Activated CD4-positive, alpha-beta T cell treated with anti-CD3 and anti-CD28 coated beads, Interleukin-2, amount 10 ng/mL, durations not matched to agents 24 days and 14 days (primary cell): ENCODE results near the gene CAMK2B. TPM values are rescaled to one million over a fixed set of nuclear protein-coding genes. Genes with fewer than 3 reads are reported as not detected.

Source experiments
- DNase-seq: peaks from one replicate; pipeline ENCODE4 v3.0.0; 2022
- H3K27ac Mint-ChIP-seq: one replicate; pipeline ENCODE4 v1.8.0; 2022; ENCODE audit warnings: mild to moderate bottlenecking, mixed read lengths
- H3K27me3 Mint-ChIP-seq: one replicate; pipeline ENCODE4 v1.8.0; 2022; ENCODE audit warnings: mixed read lengths
- H3K36me3 Mint-ChIP-seq: one replicate; pipeline ENCODE4 v1.8.0; 2022; ENCODE audit warnings: low read depth, mild to moderate bottlenecking, mixed read lengths
- H3K4me1 Mint-ChIP-seq: one replicate; pipeline ENCODE4 v1.8.0; 2021; ENCODE audit warnings: mixed read lengths
- H3K4me3 Mint-ChIP-seq: one replicate; pipeline ENCODE4 v1.8.0; 2022; ENCODE audit warnings: mild to moderate bottlenecking, moderate library complexity, mixed read lengths
- H3K9me3 Mint-ChIP-seq: one replicate; pipeline ENCODE4 v1.8.0; 2021; ENCODE audit warnings: mixed read lengths
- intact Hi-C: fragments of 100-400 bp; cut with micrococcal nuclease; formaldehyde crosslinking; loops from one replicate; pipeline ENCODE4 v1.15.1; 2023
- total RNA-seq: library from RNA; stranded (reverse); gene quantifications from 2 replicates; pipeline ENCODE4 v1.2.3, GENCODE V29; 2022

CAMK2B gene
- total RNA-seq, 1 donor from 2014 or later: 1.6 TPM

- no peaks in the 10 kb centered on the region for H3K27me3 Mint-ChIP-seq
- intact Hi-C loops: no loop called here
- H3K36me3 Mint-ChIP-seq: no peaks in the 10 kb centered on the region
- no peaks in the 10 kb centered on the region for H3K4me1 Mint-ChIP-seq
- no peak overlapping the region for H3K27ac Mint-ChIP-seq
- no peak for DNase-seq
- H3K9me3 Mint-ChIP-seq: no peaks in the 10 kb centered on the region
- no peak overlapping the region for H3K4me3 Mint-ChIP-seq
Measured at GRCh38 chr7:44222776-44223261, 102.6 kb downstream of the CAMK2B start.

- Mint-ChIP-seq H3K4me3 (no peak overlapping the region), H3K27me3 (no peaks in the 10 kb centered on the region), H3K9me3 (no peaks in the 10 kb centered on the region), H3K27ac (no peak overlapping the region), H3K4me1 (no peaks in the 10 kb centered on the region), H3K36me3 (no peaks in the 10 kb centered on the region)
- intact Hi-C loops: no loop called here
- no peak for DNase-seq
Measured at GRCh38 chr7:44222074-44222473, 103.3 kb downstream of the CAMK2B start.

- no peaks in the 10 kb centered on the region for H3K27me3 Mint-ChIP-seq
- H3K36me3 Mint-ChIP-seq: no peaks in the 10 kb centered on the region
- H3K4me1 Mint-ChIP-seq: no peaks in the 10 kb centered on the region
- no peaks in the 10 kb centered on the region for H3K9me3 Mint-ChIP-seq
- H3K4me3 Mint-ChIP-seq: no peak overlapping the region
- intact Hi-C loops: no loop called here
- DNase-seq: no peak
- no peak overlapping the region for H3K27ac Mint-ChIP-seq
Measured at GRCh38 chr7:44221231-44221791, 104.1 kb downstream of the CAMK2B start.

- Mint-ChIP-seq H3K36me3 (no peaks in the 10 kb centered on the region), H3K4me1 (no peaks in the 10 kb centered on the region), H3K4me3 (no peak overlapping the region), H3K27ac (no peak overlapping the region), H3K9me3 (no peaks in the 10 kb centered on the region), H3K27me3 (no peaks in the 10 kb centered on the region)
- intact Hi-C loops: no loop called here
- no peak for DNase-seq
Measured at GRCh38 chr7:44220358-44221112, 104.9 kb downstream of the CAMK2B start.

- no peak for DNase-seq
- H3K27ac Mint-ChIP-seq: no peak overlapping the region
Measured at GRCh38 chr7:44220046-44220357, 105.4 kb downstream of the CAMK2B start.

GRCh38 chr7:44219371-44220045 is 105.9 kb downstream of the CAMK2B start:
- intact Hi-C loops: no loop called here

More at GRCh38 chr7:44220046-44220357, 105.4 kb downstream of the CAMK2B start:
- H3K4me3 Mint-ChIP-seq: no peak overlapping the region
- no peaks in the 10 kb centered on the region for H3K27me3 Mint-ChIP-seq
- H3K9me3 Mint-ChIP-seq: no peaks in the 10 kb centered on the region
- intact Hi-C loops: no loop called here
- H3K4me1 Mint-ChIP-seq: no peaks in the 10 kb centered on the region
- no peaks in the 10 kb centered on the region for H3K36me3 Mint-ChIP-seq

GRCh38 chr7:44218418-44219201 is 106.8 kb downstream of the CAMK2B start:
- Mint-ChIP-seq H3K27ac (no peak overlapping the region), H3K4me3 (no peak overlapping the region), H3K9me3 (no peaks in the 10 kb centered on the region), H3K36me3 (peaks cover 2% of the 10 kb centered on the region), H3K27me3 (no peaks in the 10 kb centered on the region), H3K4me1 (no peaks in the 10 kb centered on the region)
- intact Hi-C loops: no loop called here
- DNase-seq: no peak

More at GRCh38 chr7:44219371-44220045, 105.9 kb downstream of the CAMK2B start:
- DNase-seq: no peak
- no peaks in the 10 kb centered on the region for H3K27me3 Mint-ChIP-seq
- H3K9me3 Mint-ChIP-seq: no peaks in the 10 kb centered on the region
- peaks cover under 1% of the 10 kb centered on the region for H3K36me3 Mint-ChIP-seq
- H3K4me1 Mint-ChIP-seq: no peaks in the 10 kb centered on the region
- no peak overlapping the region for H3K27ac Mint-ChIP-seq
- H3K4me3 Mint-ChIP-seq: no peak overlapping the region

- H3K4me3 Mint-ChIP-seq: no peak overlapping the region
- no peaks in the 10 kb centered on the region for H3K27me3 Mint-ChIP-seq
- no peak for DNase-seq
- intact Hi-C loops: no loop called here
- no peaks in the 10 kb centered on the region for H3K9me3 Mint-ChIP-seq
- peaks cover 2% of the 10 kb centered on the region for H3K36me3 Mint-ChIP-seq
- no peaks in the 10 kb centered on the region for H3K4me1 Mint-ChIP-seq
- no peak overlapping the region for H3K27ac Mint-ChIP-seq
Measured at GRCh38 chr7:44217852-44218402, 107.5 kb downstream of the CAMK2B start.

GRCh38 chr7:44217223-44217714 is 108.1 kb downstream of the CAMK2B start:
- peaks cover 4% of the 10 kb centered on the region for H3K36me3 Mint-ChIP-seq
- H3K27me3 Mint-ChIP-seq: no peaks in the 10 kb centered on the region
- no peak overlapping the region for H3K27ac Mint-ChIP-seq
- no peaks in the 10 kb centered on the region for H3K9me3 Mint-ChIP-seq
- no peak for DNase-seq
- intact Hi-C loops: no loop called here
- no peak overlapping the region for H3K4me3 Mint-ChIP-seq
- H3K4me1 Mint-ChIP-seq: no peaks in the 10 kb centered on the region

GRCh38 chr7:44216521-44217222 is 108.7 kb downstream of the CAMK2B start:
- no peak for DNase-seq

GRCh38 chr7:44216019-44216418 is 109.4 kb downstream of the CAMK2B start:
- intact Hi-C loops: no loop called here
- no peak for DNase-seq
- H3K27ac Mint-ChIP-seq: no peak overlapping the region
- H3K4me3 Mint-ChIP-seq: no peak overlapping the region
- H3K27me3 Mint-ChIP-seq: no peaks in the 10 kb centered on the region
- no peaks in the 10 kb centered on the region for H3K9me3 Mint-ChIP-seq
- H3K36me3 Mint-ChIP-seq: peaks cover 12% of the 10 kb centered on the region
- H3K4me1 Mint-ChIP-seq: no peaks in the 10 kb centered on the region

More at GRCh38 chr7:44216521-44217222, 108.7 kb downstream of the CAMK2B start:
- H3K36me3 Mint-ChIP-seq: peaks cover 8% of the 10 kb centered on the region
- H3K9me3 Mint-ChIP-seq: no peaks in the 10 kb centered on the region
- no peaks in the 10 kb centered on the region for H3K4me1 Mint-ChIP-seq
- no peaks in the 10 kb centered on the region for H3K27me3 Mint-ChIP-seq
- intact Hi-C loops: no loop called here
- no peak overlapping the region for H3K27ac Mint-ChIP-seq
- H3K4me3 Mint-ChIP-seq: no peak overlapping the region

- Mint-ChIP-seq H3K27ac (no peak overlapping the region), H3K27me3 (no peaks in the 10 kb centered on the region), H3K4me1 (no peaks in the 10 kb centered on the region), H3K9me3 (no peaks in the 10 kb centered on the region), H3K36me3 (peaks cover 15% of the 10 kb centered on the region), H3K4me3 (no peak overlapping the region)
- no peak for DNase-seq
- intact Hi-C loops: no loop called here
Measured at GRCh38 chr7:44215531-44215930, 109.9 kb downstream of the CAMK2B start.

GRCh38 chr7:44213877-44214388 is 111.5 kb downstream of the CAMK2B start:
- Mint-ChIP-seq H3K9me3 (no peaks in the 10 kb centered on the region), H3K27me3 (no peaks in the 10 kb centered on the region), H3K4me1 (no peaks in the 10 kb centered on the region), H3K4me3 (no peak overlapping the region), H3K36me3 (peaks cover 24% of the 10 kb centered on the region), H3K27ac (no peak overlapping the region)
- DNase-seq: no peak
- intact Hi-C loops: no loop called here
